ENCODE results near the gene HOXD9. TPM values are rescaled to one million over a fixed set of nuclear protein-coding genes. Genes with fewer than 3 reads are reported as not detected.

The HOXD9 gene
- total and polyA plus RNA-seq, 2 of the 8 experiments (the other 6 are each of a cell fraction or from before 2014, with no cell fraction given): not detected

- H2AK5ac ChIP-seq (ENCODE audit: low read depth, low read length): no peak overlapping the region
- TF ChIP-seq CBX8 (IDR thresholded peaks at IDR 0.05; ENCODE audit: borderline replicate concordance, low read depth, low read length) (0 out of 2 replicates have a peak, but pooled peaks have one; percentile 82), GTF2F1 (IDR thresholded peaks at IDR 0.05; ENCODE audit: borderline replicate concordance, low read depth, low read length) (no peak), CTBP2 (IDR thresholded peaks at IDR 0.05; ENCODE audit: borderline replicate concordance, insufficient read depth, insufficient read length, low read length) (peak; percentile 27), HDAC6 (IDR thresholded peaks at IDR 0.05; ENCODE audit: low read depth, low read length) (no peak), USF2 (IDR thresholded peaks at IDR 0.05; ENCODE audit: low read length) (no peak), SUZ12 (IDR thresholded peaks at IDR 0.05; ENCODE audit: low read length) (peak; percentile 94), CTCF (IDR thresholded peaks at IDR 0.05; ENCODE audit: control extremely low read depth in 1 of 3, insufficient read depth in 1 of 3, low read depth in 1 of 3, low read length in 3 of 3) (no peak)
These were observed 37.3 kb upstream of the HOXD9 start for GRCh38 chr2:176085120-176085788.

More at GRCh38 chr2:176085120-176085788, 37.3 kb upstream of the HOXD9 start:
- no peak overlapping the region for H3K56ac ChIP-seq (replicated peaks; ENCODE audit: insufficient read length, low read depth, low read length)
- H3K27me3 ChIP-seq (replicated peaks in 1 of 4; ENCODE audit: control insufficient read depth in 3 of 4, extremely low read depth in 1 of 4, insufficient read depth in 3 of 4, low read length in 3 of 4): peaks cover 98 to 100% (median 100%) of the 10 kb centered on the region in 4 experiments
- no peak overlapping the region for H4K5ac ChIP-seq (ENCODE audit: insufficient read length, low read depth, low read length)
- H3K23ac ChIP-seq (ENCODE audit: insufficient read length): no peak overlapping the region
- H3K23me2 ChIP-seq (ENCODE audit: low read depth, low read length): peaks cover 2% of the 10 kb centered on the region; the same call in 1 of the 2 replicates
- no peak overlapping the region for H4K91ac ChIP-seq (replicated peaks; ENCODE audit: insufficient read length, low read length)
- H2BK15ac ChIP-seq (ENCODE audit: low read length): no peak overlapping the region
- no peak overlapping the region for H4K8ac ChIP-seq (ENCODE audit: extremely low read depth, insufficient read depth, low read length)
- peak overlapping the region in 2 of 4 experiments; percentile 2 to 52; a peak in 2 of 8 replicates for H3K4me3 ChIP-seq (ENCODE audit: extremely low read depth in 1 of 4, insufficient read depth in 2 of 4, low read depth in 3 of 4, low read length in 4 of 4)
- H3K18ac ChIP-seq (ENCODE audit: extremely low read depth, low read length): no peak overlapping the region
- no peak overlapping the region for H3K9ac ChIP-seq (replicated peaks in 1 of 4; ENCODE audit: extremely low read depth in 1 of 4, low read depth in 3 of 4, low read length in 3 of 4)
- no peak overlapping the region for H3K27ac ChIP-seq (ENCODE audit: low read depth, low read length)
- H3K79me2 ChIP-seq (ENCODE audit: control insufficient read depth in 1 of 2, insufficient read depth in 2 of 2, low read length in 2 of 2): no peaks in the 10 kb centered on the region
- no peak overlapping the region for H2BK120ac ChIP-seq (replicated peaks; ENCODE audit: low read depth, low read length)
- no peak overlapping the region for H2BK20ac ChIP-seq (ENCODE audit: low read length)
- no peak overlapping the region for H2BK12ac ChIP-seq (ENCODE audit: low read depth, low read length)
- peaks cover 0 to 25% (median 9%) of the 10 kb centered on the region in 4 experiments; a peak in 5 of 7 replicates for H3K4me1 ChIP-seq (replicated peaks in 1 of 4; ENCODE audit: control insufficient read depth in 3 of 4, insufficient read depth in 4 of 4, low read length in 3 of 4)
- no peak overlapping the region for H2BK5ac ChIP-seq (ENCODE audit: low read depth, low read length)
- FAIRE-seq: no peak
- no peak overlapping the region for H3K4ac ChIP-seq (replicated peaks; ENCODE audit: insufficient read length, low read depth, low read length)
- peak overlapping the region; percentile 4 to 57; a peak in 3 of 4 replicates for H3K4me2 ChIP-seq (ENCODE audit: insufficient read depth in 1 of 2, low read depth in 2 of 2, low read length in 2 of 2)
- H3K9me3 ChIP-seq (ENCODE audit: insufficient read depth in 2 of 2, low read depth in 1 of 2, low read length in 1 of 2): no peaks in the 10 kb centered on the region; a peak in 1 of 4 replicates
- peaks cover 0 to 2% (median 0%) of the 10 kb centered on the region in 4 experiments; a peak in 1 of 8 replicates for H3K36me3 ChIP-seq (ENCODE audit: control insufficient read depth in 2 of 4, insufficient read depth in 4 of 4, low read length in 3 of 4)
- WGBS, 2 experiments (ENCODE audit: extremely low coverage in 1 of 2, insufficient coverage in 1 of 2, insufficient read length in 1 of 2, insufficient replicate concordance in 2 of 2, low coverage in 1 of 2, low lambda C conversion rate in 2 of 2, missing lambda C conversion rate in 1 of 2): 5% methylated on average over 33 of the region's 40 CpGs; no CpG with 5 or more reads in 1 of the 2 experiments
- POLR2A ChIA-PET (ENCODE audit: partially characterized antibody): interaction anchor here (1.7 kb wide), 1 partner anchor 11 kb away, joined by 8 read pairs; no protein-coding TSS in a partner anchor
- H2AFZ ChIP-seq (ENCODE audit: low read length): no peak overlapping the region
- CTCF ChIA-PET (ENCODE audit: partially characterized antibody): interaction anchor here (0.6 to 7.8 kb wide), 26 partner anchors 11 to 832 kb away, joined by 3 to 130 read pairs (median 3); partner anchors contain the start of gene HOXD12
- H3K79me1 ChIP-seq (ENCODE audit: low read depth, low read length): no peaks in the 10 kb centered on the region
- DNase-seq (ENCODE audit: low read depth in 1 of 2, low spot score in 2 of 2): peak in 1 of 2 experiments; percentile 64
- no peak overlapping the region for H3K14ac ChIP-seq (ENCODE audit: insufficient read length)
- H4K20me1 ChIP-seq (replicated peaks in 1 of 2; ENCODE audit: control insufficient read depth in 1 of 2, insufficient read depth in 2 of 2, low read length in 2 of 2): peaks cover 15 to 34% of the 10 kb centered on the region in 2 experiments
